SH-SY5Y (cell line): ENCODE data around the gene ADAMTSL3.

Experiments used
- GATA2 ChIP-seq: IDR thresholded peaks from 2 replicates; pipeline ENCODE4 v1.6.1; 2011; ENCODE audit warnings: mild to moderate bottlenecking, low read depth, low read length
- GATA3 ChIP-seq: IDR thresholded peaks from 2 replicates; pipeline ENCODE4 v1.6.1; 2011; ENCODE audit warnings: low read depth, mild to moderate bottlenecking, low read length, moderate library complexity

ADAMTSL3 gene

DNA sequence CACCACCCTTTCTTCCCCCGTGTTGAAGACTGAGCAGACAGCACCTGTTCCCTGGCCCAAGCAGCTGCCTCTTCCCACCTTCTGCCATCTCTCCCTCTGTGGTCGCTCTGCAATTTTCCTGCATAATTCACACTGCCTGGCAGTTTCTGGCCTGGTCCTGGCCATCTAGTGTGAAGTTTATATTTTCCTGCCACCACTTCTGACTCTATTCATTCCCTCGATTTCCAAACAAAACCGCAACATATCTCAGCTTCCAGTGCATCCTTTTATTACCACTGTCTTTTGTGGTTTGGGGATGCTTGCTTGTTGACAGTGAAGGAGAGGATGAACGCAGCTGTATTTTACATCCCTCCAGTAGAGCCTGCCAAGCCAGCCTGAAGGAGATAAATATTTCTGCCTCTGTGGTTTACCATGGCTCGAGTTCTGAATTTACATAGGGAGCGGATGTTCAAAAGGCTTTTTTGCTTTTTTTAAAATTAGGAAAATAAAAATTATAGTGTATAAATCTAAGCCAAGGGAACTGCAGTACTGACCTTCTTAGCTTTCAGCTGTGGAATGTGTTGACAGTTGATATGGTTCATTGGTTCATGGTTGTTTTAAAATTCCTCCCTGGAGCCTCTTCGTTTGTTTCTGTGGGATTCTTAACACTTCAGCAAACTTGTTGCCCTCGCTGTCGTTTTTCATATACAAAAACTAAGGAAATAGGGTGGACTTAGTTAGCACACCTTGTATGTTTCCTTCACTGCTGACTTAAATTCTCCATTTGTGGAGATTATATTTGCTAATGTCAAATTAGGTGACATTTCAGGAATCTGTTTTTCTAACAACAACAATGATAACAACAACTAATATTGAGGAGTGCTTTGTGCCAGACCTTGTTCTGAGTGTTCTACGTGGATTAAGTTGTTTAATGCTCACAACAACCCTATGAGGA, 250.5 kb downstream of the ADAMTSL3 start:
- TF ChIP-seq GATA3 (no peak), GATA2 (no peak)

DNA sequence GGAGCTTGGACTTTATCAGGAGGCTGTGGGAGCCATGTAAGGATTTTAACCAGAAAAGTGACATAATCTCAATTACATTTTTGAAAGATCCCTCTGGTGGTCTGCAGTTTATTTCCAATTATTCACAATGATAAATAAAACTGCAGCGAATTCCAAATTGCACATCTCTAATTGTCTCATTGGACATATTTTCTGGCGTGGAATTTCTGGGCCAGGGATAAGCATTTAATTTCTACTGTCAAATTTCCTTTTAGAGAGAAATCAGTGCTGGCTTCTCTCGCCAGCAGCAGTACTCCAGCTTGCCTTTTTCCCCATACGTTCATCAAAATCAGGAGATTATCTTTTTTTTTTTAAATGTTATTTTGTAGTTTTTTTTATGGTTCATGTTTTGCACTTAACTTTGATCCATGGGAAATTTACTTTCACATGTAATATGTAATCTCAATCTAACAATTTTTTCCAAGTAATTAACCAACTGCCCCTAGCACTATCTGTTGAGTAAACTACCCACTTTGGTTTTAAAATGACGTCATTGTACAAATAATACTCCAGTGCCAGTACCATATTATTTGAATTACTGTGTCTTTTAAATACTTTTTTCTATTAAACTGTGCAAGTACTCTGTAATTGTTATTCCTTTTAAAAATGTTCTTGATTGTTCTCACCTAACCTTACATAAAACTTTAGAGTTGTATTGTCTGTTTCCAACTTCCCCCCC, 251.8 kb downstream of the ADAMTSL3 start:
- TF ChIP-seq GATA2 (no peak), GATA3 (no peak)

DNA sequence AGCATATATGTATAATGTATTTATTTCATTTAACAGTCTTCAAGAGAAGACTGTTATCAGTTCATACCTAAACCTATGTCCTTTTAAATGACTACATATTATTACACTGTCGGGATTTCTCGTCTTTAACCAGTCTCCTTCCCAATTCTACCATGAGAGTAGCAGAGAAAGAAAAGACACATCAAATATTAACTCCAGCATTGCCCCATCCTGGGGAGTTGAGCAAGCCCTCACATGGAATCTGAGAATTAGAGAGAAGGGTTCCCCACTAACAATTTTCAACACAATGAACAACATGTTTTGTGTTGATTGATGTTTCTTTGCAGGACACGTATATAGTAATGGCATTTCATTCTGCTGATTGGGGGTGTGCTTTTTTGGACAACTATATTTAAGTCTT, 257.4 kb downstream of the ADAMTSL3 start:
- TF ChIP-seq GATA2 (no peak), GATA3 (no peak)

DNA sequence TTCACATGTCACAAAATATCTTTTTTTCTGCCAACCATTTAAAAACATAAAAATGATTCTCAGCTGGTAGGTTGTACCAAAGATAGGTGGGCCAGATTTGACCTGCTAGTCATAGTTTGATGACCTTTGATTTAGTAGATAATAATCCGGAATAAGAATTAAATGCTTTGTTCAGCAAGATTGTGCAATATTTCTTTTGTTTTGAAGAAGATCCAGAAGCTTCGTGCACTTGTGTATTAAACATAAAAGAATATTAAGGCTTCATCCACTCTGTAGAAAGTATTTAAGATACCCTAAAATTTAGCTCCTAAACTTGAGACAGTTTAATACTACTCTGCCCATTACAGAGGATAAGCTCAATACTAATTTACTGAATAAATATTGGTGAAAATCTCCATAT, 258.4 kb downstream of the ADAMTSL3 start:
- TF ChIP-seq GATA3 (no peak), GATA2 (no peak)

DNA sequence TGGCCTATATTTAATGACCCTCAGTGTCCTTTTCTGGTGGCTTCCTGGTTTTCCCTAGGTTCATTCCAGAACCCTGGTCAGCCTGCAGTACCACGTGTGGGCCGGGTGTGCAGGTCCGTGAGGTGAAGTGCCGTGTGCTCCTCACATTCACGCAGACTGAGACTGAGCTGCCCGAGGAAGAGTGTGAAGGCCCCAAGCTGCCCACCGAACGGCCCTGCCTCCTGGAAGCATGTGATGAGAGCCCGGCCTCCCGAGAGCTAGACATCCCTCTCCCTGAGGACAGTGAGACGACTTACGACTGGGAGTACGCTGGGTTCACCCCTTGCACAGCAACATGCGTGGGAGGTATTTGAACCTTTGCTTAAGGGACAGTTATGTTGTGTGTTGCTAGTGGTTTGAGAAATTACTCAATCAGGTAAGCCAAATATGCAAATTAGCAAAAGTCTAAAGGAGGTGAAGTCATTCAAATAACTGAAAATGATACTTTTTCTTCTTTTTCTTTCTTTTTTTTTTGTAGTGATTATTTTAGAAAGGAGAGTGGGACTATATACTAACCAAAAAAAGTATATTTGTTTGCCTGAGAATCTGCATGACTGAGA, 259.2 kb downstream of the ADAMTSL3 start:
- TF ChIP-seq GATA3 = no peak

DNA sequence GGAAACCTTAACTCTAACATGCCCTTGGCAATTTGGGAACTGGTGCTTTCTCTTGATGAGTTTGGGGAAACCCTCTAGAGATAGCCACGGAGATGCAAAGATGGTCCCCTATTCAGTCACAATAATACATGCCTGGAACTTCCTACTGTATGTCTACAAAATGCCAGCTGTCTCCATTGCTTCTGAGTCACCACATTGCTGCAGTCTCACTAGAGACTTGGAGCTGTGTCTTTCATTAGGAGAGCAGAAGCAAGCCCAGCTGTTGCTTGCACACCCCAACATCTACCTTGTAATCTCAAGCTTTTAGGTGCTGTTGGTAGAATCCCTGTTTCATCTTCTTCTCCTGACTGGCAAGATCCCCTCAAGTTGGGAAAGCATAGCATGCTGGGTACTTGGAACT, 261.0 kb downstream of the ADAMTSL3 start:
- no peak for TF ChIP-seq GATA2
- TF ChIP-seq GATA3 = no peak

DNA sequence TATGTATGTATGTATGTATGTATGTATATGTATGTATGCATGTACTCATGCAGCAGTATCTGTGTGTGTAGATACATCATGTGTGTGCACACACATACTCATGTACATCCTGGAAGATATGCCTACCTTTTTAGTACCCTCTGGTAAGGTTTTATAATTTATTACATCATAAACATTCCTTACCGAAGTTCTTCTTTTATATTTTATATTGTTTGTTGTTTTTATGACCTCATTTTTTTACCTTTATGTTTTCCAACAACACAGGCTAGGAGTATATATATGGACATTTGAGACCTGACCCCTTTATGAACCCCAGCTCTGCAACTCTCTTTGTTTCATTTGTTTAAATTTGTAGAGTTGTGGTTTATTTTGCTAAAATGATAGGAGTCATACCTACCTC, 263.5 kb downstream of the ADAMTSL3 start:
- TF ChIP-seq GATA3 (no peak), GATA2 (no peak)

DNA sequence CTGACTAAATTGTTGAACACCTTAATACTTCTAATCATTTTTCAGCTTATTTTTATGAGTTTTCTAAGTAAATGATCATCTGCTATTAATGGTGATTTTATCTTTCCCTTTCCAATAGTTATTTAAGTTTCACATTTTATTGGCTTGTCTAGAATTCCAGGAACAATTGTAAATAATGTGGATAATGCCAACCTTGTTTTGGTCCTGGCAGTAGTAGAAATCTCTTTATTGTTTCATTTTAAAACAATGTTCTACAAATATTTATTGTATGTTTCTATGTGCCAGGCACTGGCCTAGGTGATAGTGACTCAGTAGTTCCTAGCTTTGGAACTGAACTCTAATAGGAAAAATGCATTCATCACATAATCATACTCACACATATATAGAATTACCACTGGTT, 264.1 kb downstream of the ADAMTSL3 start:
- TF ChIP-seq GATA3 (no peak), GATA2 (no peak)

DNA sequence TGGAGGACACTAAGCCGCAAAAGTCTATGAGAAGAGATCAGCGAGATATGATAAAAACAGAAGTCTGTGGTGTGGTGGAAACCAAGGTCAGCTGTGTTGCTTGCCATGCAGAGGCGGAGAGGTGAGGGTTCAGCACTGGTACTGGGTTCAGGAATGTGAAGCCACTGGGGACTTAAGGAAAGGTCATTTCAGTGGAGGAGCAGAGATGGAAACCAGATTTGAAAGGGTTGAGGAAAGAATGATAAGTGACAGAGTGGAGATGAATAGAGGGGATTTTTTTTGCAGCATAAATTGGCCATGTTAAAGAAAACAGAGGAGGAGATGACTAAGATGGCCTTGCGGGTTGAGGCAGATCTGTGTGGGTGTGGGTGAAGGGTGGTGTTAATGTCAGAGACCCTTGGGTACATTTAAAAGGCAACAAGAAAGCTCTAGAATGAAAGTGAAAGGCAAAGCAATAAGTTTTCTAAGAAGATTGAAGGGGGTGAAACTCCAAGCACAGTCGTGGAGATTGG, 265.5 kb downstream of the ADAMTSL3 start:
- TF ChIP-seq GATA3 = no peak
- TF ChIP-seq GATA2 = no peak

DNA sequence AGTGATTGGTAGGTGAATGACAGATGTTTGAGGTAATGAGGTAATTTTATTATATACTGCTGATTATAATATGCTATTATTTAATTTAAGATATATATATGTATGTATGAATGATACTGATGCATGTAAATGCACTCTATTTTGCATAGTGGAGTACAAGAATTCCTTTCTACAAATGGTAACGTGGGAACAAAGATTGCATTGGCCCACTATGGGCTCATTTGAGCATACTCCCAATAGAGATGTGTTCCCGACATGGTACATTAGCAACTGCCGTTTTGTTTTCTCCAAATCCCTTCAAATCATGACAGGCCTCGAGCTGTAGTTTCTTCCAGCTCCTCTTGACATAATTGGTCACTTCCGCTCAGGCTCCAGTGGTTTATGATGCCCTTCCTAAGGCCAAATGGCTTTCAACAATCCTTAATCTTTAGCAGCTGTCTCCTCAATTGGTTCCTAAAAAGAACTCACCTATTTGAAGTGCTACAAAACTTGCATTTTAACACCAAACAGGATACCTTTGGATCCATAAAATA, 266.1 kb downstream of the ADAMTSL3 start:
- TF ChIP-seq GATA3 (no peak), GATA2 (no peak)

DNA sequence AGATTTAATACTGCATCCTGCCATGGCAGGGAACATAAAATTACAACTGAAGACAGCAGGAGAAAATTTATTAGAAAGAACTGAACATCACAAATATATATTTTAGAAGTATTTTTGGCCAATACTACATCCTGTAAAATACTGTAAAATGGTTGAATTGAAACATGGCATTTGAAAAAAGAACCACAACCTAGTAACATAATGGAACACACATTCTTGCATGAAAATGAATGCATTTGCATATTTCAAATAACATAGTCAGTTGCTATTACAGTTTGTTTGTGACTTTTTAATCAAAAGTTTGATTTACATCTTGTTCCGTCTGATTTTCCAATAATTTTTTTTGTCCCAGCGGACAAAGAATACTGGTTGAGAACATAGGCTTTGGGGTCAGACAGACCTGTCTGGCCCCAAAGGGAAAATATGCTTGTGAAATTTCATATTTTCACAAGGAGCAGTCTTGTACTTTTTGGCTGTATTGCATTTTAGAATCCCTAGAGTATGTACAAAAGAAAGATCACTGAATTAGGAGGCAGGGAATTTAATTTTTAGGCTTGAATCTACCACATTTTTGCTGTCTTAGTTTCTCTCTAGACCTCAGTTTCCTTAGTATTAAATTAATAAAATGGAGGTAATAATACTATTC, 268.8 kb downstream of the ADAMTSL3 start:
- no peak for TF ChIP-seq GATA3
- TF ChIP-seq GATA2 = no peak

DNA sequence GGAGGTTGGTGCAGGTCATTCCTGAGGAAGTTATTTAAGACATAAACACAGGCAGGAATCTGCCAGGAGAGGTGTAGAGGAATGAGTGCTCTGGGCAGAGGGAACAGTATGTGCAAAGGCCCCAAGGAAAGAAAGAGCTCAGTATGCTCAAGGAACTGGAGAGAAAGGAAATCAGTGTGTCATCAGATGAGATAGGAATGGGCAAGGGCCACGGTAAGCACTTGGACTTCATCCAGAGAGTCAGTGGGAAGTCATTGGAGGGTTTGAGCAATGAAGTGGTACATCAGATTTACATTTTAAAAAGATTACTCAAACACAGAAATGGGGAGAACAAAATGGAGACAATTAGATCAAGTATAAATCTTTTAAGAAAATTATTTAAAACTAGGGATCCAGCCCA, 272.2 kb downstream of the ADAMTSL3 start:
- no peak for TF ChIP-seq GATA3
- no peak for TF ChIP-seq GATA2

DNA sequence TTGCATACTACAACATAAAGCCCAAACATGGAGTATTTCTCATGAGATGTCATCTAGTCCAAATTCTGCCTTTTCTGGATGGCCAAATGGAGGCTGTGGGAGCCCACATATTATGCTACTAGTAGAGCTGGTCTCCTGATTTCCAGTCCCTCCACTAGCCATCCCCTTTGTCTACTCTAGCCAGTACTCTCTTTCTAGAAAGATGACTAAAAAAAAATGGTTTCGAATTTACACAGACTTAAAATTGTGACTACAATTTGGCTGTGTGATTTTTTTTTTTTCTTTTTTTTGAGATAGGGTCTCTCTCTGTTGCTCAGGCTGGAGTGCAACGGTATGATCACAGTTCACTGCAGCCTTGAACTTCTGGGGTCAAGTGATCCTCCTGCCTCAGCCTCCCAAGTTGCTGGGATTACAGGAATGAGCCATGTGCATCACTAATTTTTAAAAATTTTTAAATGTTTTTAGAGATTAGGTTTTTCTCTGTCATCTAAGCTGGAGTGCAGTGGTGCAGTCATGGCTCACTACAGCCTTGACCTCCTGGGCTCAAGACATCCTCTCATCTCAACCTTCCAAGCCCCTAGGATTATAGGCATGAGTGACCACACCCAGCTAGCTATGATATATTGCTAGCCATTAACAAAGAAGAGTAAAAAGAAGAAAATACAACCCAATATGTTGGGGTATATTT, 273.9 kb downstream of the ADAMTSL3 start:
- no peak for TF ChIP-seq GATA2
- TF ChIP-seq GATA3 = no peak

DNA sequence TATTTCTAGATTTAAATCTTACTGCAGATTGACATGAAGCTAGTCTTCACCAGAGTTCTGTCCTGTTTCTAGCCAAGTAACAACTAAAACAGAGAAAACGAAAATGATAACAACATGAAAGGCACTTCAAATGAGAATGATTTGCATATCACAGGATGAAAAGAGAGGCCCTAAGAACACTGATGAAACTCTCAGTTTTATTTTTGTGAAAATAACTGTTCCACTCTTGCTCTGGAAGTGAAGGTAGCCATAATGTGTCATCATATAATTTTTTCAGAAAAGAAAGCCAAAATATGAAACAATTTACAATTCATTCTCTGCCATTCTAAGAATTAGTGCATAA, 274.4 kb downstream of the ADAMTSL3 start:
- TF ChIP-seq GATA2 (no peak), GATA3 (no peak)
